GM12875 (cell line): Measurements from ENCODE around the gene RHEX.

ENCODE experiments used
- H3K4me3 ChIP-seq: one replicate; pipeline ENCODE4 v1.5.1; 2011; ENCODE audit warnings: low read depth, low read length, control low read depth
- TF ChIP-seq, protein P1 (sequence below): IDR thresholded peaks from 2 replicates; pipeline ENCODE4 v1.5.1; 2011; ENCODE audit warnings: low read depth, mild to moderate bottlenecking, control low read depth, inconsistent platforms, low read length, moderate library complexity, borderline replicate concordance; ENCODE audit not compliant: insufficient read depth

The RHEX gene

DNA sequence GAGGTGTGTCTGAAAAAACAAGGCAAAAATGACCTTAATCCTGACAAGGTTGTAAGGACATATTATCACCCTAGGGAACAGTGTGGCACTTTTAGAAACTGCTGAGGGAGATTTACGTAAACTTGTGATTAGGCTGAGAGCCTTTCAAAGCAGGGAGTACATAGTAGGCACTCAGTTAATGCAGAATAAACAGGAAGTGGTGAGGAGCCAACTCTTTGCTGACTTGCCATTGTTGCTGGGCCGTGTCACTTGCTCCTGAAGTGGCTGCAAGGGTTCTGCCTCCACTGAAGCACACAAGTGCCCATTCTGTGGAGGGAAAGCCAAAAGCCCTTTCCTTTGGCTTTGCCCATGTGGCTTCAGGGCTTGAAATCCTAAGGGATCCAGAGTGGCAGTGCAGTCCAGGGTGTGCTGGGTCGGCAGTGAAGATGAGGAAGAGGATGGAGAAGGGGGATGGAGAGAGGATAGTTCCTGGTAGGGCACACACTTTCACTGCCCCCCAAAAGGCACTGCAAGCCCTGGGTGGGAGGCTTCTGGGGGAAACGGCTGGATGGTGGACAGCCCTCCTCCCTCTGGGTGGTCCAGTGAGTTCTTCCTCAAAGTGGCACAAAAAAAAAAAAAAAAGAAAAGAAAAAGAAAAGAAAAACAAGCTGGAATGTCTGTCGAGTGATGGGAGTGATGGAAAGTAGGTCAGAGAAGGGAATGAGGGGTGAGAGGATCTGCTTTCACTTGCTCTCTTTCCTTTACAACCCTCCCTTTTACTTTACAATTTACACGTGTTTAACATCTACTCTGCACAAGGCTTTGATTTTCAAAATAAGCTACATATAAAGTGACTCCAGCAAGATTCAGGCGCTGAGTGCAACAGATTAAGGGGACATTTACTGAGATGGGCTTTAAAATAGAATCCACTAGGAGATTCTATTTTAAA lies 13.7 kb upstream of the RHEX start:
- no peak overlapping the region for H3K4me3 ChIP-seq
- TF ChIP-seq, protein P1, sequence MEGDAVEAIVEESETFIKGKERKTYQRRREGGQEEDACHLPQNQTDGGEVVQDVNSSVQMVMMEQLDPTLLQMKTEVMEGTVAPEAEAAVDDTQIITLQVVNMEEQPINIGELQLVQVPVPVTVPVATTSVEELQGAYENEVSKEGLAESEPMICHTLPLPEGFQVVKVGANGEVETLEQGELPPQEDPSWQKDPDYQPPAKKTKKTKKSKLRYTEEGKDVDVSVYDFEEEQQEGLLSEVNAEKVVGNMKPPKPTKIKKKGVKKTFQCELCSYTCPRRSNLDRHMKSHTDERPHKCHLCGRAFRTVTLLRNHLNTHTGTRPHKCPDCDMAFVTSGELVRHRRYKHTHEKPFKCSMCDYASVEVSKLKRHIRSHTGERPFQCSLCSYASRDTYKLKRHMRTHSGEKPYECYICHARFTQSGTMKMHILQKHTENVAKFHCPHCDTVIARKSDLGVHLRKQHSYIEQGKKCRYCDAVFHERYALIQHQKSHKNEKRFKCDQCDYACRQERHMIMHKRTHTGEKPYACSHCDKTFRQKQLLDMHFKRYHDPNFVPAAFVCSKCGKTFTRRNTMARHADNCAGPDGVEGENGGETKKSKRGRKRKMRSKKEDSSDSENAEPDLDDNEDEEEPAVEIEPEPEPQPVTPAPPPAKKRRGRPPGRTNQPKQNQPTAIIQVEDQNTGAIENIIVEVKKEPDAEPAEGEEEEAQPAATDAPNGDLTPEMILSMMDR, result no peak

DNA sequence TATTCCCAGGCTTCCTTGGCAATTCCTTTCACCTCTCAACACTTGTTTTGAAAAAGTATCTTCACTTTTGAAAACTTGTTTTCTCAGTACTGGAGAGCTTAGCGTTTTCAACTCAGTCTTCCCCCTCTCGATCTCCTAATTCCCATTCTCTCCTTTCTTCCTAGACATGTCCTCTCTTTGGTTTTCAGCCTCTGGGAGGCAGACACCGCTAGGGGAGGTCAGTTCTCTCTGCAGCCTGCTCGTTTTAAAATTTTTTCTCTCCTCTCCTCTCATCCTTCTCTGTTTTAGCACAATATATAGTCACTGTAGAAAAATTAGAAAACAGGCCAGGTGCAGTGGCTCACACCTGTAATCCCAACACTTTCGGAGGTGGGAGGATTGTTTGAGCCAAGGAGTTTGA lies 12.6 kb upstream of the RHEX start:
- no peak overlapping the region for H3K4me3 ChIP-seq
- TF ChIP-seq, protein P1, result no peak

DNA sequence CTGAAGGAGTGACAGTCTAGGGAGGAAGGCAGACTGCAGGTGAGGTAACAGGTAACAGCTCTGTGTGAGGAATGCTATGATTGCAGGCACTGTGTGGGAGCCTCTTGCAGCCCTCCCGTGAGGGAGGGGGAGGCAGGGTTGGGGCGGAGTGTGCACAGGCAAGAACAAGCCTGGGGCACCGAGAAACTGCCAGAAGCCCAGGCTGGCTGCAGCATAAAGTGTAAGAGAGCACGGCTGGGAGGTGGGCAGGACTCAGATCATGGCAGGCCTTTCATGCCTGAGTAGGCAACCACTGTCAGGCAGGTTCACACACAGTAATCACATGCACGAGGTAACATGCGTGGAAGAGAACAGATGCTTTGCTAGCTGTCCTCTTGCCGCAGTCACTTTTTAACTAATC lies 11.3 kb upstream of the RHEX start:
- TF ChIP-seq, protein P1, result no peak
- no peak overlapping the region for H3K4me3 ChIP-seq

DNA sequence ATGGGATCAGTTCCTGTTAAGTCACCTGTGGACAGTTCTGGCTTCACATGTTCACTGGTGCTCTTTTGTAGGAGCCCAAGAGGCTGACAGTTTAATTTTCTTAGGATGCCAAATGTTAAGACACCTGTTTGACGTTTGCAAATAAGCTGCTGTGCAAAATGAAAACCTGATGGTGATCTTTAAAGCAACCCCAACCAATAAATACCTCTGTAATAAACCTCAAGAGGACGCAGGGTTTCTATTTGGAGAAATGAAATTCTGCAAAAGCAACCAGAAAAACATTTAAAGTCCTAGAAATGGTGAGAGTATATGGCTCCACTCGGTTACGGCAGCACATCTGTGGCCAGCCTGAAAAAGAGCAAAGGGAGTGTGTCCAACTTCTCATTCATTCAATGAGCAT lies 5.7 kb upstream of the RHEX start:
- no peak overlapping the region for H3K4me3 ChIP-seq
- TF ChIP-seq, protein P1, result no peak

DNA sequence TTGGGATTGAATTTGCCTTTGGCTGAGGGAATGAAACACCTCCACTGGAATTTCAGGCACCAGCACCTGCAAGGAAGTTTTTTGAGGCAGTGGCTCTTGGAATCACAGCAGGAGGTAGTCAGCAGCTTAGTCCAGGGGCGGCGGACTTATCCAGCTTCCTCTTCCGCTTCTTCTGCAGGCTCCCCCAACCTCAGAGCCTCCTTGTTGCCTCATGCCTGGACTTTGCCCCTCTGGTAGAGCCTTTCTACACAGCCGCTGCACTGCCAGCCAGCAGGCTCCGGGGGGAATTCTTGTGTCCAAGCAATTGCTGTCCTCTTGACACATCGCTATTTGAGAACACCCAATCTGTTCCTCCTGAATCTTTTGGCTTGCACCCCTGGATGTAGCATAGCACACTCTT lies 4.4 kb upstream of the RHEX start:
- no peak overlapping the region for H3K4me3 ChIP-seq
- TF ChIP-seq, protein P1, result no peak

DNA sequence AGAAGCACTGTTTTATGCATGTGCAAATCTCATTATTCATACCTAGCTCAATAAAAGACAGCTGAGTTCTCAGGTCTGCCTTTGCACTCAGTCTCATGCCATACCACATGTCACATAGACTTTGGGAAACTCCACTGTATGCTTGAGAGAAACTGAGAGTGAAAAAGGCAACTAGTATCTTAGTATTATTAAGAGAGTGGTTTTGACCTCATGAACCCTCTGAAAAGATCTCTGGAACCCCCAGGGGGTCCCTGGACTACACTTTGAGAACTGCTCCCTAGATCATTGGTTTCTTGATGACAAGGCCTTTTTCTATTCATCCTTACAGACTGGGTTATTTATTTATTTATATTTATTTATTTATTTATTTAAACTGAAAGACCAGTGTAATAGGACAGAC lies 3.7 kb upstream of the RHEX start:
- no peak overlapping the region for H3K4me3 ChIP-seq
- TF ChIP-seq, protein P1, result no peak

DNA sequence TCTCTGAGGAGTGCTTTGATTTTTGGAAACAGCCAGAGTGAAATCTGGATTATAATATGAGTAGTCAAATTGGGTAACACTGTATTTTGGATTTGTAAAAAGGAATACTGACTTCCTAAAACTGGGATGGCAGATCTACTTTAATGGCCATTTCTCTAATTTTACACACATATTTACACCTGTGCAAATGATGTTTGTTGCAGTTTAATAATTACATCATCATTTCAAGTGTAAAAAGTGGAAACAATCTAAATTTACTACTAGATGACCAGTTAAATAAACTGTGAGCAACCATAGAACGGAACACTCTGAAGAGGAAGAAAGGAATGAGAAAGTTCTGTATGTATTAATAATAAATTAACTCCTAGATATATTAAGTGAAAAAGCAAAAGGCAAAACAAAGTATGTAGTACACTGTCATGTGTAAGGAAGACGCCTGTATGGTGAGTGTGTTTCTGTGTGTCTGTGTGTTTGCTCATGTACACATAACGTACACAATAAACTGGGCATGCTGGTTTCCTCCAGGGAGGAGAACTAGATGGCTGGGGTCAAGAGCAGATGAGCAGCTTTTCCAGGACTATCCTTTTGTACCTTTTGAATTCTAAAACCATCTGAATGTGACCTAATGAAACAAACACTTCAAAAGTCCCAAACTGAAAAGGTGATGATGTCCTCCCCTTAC lies 2.9 kb upstream of the RHEX start:
- TF ChIP-seq, protein P1, result no peak
- no peak overlapping the region for H3K4me3 ChIP-seq
